ENCODE data around the gene RGS7. TPM values are rescaled to one million over a fixed set of nuclear protein-coding genes. Genes with fewer than 3 reads are reported as not detected.
"Not testable (repeated sequence)": the region's sequence is repeated elsewhere in the genome, so short reads cannot be mapped to it uniquely, and the experiment has no call there.

The RGS7 gene
- total RNA-seq, 1 donor from 2014 or later: not detected

GRCh38 chr1:240912821-240913220, 444.2 kb downstream of the RGS7 start:
- intact Hi-C loops (cut with DNase I): no loop called here

GRCh38 chr1:240909701-240910457, 447.1 kb downstream of the RGS7 start:
- Histone ChIP-seq H3K9me3 (no peaks in the 10 kb centered on the region), H3K27ac (no peak overlapping the region), H3K27me3 (no peaks in the 10 kb centered on the region), H3K36me3 (no peaks in the 10 kb centered on the region), H3K4me1 (no peaks in the 10 kb centered on the region), H3K4me3 (no peak overlapping the region)
- ATAC-seq (no peak), DNase-seq (no peak)
- intact Hi-C loops (cut with DNase I): no loop called here
- no peak for TF ChIP-seq CTCF (IDR thresholded peaks at IDR 0.05)

More at GRCh38 chr1:240912821-240913220, 444.2 kb downstream of the RGS7 start:
- H3K27ac ChIP-seq: no peak overlapping the region
- TF ChIP-seq CTCF (IDR thresholded peaks at IDR 0.05): no peak
- ATAC-seq: no peak
- H3K4me3 ChIP-seq: no peak overlapping the region
- no peaks in the 10 kb centered on the region for H3K9me3 ChIP-seq
- no peaks in the 10 kb centered on the region for H3K27me3 ChIP-seq
- no peaks in the 10 kb centered on the region for H3K36me3 ChIP-seq
- DNase-seq: no peak
- H3K4me1 ChIP-seq: no peaks in the 10 kb centered on the region

- no peak overlapping the region for H3K27ac ChIP-seq
- DNase-seq (no peak), ATAC-seq (no peak)
- H3K27me3 ChIP-seq: no peaks in the 10 kb centered on the region
- intact Hi-C loops (cut with DNase I): no loop called here
- H3K4me3 ChIP-seq: no peak overlapping the region
- H3K36me3 ChIP-seq: no peaks in the 10 kb centered on the region
- TF ChIP-seq CTCF (IDR thresholded peaks at IDR 0.05): no peak
- H3K4me1 ChIP-seq: no peaks in the 10 kb centered on the region
- no peaks in the 10 kb centered on the region for H3K9me3 ChIP-seq
Observed at GRCh38 chr1:240906477-240906876, 450.5 kb downstream of the RGS7 start.

- ATAC-seq (no peak), DNase-seq (no peak)
- Histone ChIP-seq H3K4me1 (no peaks in the 10 kb centered on the region), H3K27ac (no peak overlapping the region), H3K27me3 (no peaks in the 10 kb centered on the region), H3K9me3 (no peaks in the 10 kb centered on the region), H3K4me3 (no peak overlapping the region), H3K36me3 (no peaks in the 10 kb centered on the region)
- intact Hi-C loops (cut with DNase I): no loop called here
- no peak for TF ChIP-seq CTCF (IDR thresholded peaks at IDR 0.05)
Observed at GRCh38 chr1:240905225-240905765, 451.7 kb downstream of the RGS7 start.

- ATAC-seq; H3K27ac ChIP-seq; intact Hi-C loops (cut with DNase I); DNase-seq; H3K36me3 ChIP-seq; H3K4me1 ChIP-seq; H3K9me3 ChIP-seq; H3K4me3 ChIP-seq; H3K27me3 ChIP-seq: not testable (repeated sequence)
Observed at GRCh38 chr1:240895424-240895823, 461.6 kb downstream of the RGS7 start.

- H3K36me3 ChIP-seq: no peaks in the 10 kb centered on the region
- no peak for TF ChIP-seq CTCF (IDR thresholded peaks at IDR 0.05)
- DNase-seq (no peak), ATAC-seq (no peak)
- H3K4me1 ChIP-seq: no peaks in the 10 kb centered on the region
- H3K27ac ChIP-seq: no peak overlapping the region
- intact Hi-C loops (cut with DNase I): no loop called here
- H3K4me3 ChIP-seq: no peak overlapping the region
- H3K9me3 ChIP-seq: no peaks in the 10 kb centered on the region
- no peaks in the 10 kb centered on the region for H3K27me3 ChIP-seq
Observed at GRCh38 chr1:240888787-240889048, 468.3 kb downstream of the RGS7 start.

Data from upper lobe of right lung (tissue), 1 donor.